GM19372 (cell line): ENCODE data around the gene TMEM231.
A peak's percentile ranks its signal among the peaks of the same experiment; 100 is the strongest.

Experiments
- ATAC-seq: cut with Tn5 transposase; IDR thresholded peaks from one replicate; pipeline ENCODE4 v1.9.1; 2021; ENCODE audit warnings: mild to moderate bottlenecking, low read depth, moderate library complexity; ENCODE audit not compliant: unreplicated experiment

The TMEM231 gene

DNA sequence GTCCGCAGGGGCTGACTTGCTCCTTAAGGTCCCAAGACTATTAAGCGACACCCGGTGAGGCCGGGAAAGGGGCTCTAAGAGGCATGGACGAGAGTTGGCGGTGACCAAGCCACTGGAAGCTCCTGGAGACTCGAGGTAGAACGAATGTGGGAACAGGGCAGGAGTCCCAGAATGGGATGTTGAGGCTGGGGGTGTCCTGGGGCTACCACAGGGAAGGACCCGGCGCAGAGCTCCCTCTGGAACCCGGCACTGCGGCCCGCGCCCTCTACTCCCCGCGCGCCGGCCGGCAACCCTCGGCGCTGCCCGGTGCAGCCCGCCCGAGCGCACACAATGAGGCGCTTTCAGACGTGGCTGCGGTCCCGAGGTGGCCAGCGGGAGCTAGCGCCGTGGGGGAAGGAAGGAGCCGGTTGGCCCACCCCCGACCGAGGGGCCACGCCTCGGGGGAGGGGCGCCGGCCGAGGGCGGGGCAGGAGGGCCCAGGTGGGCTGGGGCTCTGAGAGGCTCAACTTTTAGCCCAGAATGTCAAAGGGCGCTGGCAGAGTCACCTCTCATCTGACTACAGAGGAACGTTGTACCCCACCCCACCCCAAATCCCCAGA lies 60.9 kb downstream of the TMEM231 start, which contains the start of gene CHST6:
Gene CHST6, minus strand, starts transcription at position 366 of the 599 bp plus-strand sequence. CDS start 15,613 bp downstream, outside the sequence.
- peak; percentile 63 for ATAC-seq

DNA sequence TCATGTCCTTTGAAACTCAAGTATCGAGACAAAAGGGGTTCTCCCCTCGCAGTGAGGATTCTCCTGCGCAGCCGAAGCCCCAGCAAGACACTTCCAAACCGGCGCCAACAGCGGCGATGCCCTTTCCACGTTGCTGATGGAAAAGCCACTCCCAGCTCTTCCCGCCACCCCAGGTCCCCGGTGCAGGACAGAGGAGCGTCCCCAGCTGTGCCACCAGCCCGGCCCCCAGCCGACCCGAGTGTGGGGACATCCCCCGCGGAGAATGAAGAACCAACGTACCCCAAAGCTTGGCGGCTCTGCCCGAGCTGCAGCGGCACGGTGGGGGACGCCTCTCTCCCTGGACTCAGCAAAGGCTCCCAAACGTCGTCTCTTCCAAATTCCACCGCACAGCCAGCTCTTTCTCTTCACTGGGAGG lies 61.4 kb downstream of the TMEM231 start:
- ATAC-seq, result no peak

DNA sequence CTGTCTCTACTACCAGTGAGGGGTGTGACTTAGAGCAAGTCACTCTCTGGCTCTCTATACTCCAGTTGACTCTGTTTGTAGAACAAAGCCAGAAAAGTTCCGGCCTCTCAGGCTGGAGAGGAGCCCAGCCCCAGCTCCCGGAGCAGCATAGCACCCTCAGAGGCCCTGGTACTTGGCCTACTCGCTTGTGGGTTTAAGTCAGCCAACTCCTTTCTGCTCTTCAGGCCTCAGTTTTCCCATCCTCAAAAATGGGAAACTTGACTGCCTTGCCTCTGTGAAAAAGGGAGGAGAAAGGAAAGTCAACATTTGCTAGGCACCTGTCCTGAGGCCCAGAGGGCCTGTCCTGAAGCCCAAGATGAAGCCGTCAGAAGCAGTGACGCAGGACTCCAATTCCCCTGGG lies 61.9 kb downstream of the TMEM231 start:
- ATAC-seq, result no peak

DNA sequence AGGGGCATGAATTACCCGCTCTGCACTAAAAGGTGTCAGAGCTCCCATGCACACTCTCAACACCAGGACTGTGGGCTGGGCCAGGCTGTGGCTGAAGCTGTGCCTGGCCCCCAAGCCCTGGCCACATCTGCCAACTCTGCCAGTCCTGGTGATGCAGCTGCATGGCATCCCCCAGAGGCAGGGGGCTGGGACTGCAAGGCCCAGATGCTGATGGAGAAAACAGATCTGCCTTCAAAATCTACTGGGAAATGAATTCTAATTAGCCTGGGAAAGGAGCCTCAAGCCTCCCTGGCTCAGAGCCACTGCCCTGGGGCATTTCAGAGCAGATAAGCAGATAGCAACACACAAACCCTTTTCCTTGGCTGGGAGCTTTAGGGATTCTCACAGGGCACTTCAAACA lies 64.2 kb downstream of the TMEM231 start:
- ATAC-seq, result no peak

DNA sequence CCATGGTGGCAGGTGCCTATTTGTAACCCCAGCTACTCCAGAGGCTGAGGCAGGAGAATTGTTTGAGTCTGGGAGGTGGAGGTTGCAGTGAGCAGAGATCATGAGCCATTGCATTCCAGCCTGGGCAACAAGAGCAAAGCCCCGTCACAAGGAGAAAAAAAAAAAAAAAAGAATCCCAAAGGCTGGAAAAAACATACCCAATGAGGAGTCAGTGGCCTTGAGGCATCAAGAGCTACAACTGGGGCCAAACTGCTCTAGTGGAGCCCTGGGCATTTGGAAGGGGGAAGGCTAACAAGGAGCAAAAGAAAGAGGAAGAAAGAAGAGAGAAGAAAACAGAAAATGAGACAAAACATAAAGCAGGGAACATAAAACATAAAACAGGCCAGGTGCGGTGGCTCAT lies 67.7 kb downstream of the TMEM231 start:
- no peak for ATAC-seq
